Measurements from ENCODE around the gene PLD6.

PLD6 gene

GRCh38 chr17:17154556-17154955 is 51.6 kb downstream of the PLD6 start:
- no peak for DNase-seq (ENCODE audit: low read depth)

- no peak for DNase-seq (ENCODE audit: low read depth)
Observed at GRCh38 chr17:17153709-17154108, 52.4 kb downstream of the PLD6 start.

DNA sequence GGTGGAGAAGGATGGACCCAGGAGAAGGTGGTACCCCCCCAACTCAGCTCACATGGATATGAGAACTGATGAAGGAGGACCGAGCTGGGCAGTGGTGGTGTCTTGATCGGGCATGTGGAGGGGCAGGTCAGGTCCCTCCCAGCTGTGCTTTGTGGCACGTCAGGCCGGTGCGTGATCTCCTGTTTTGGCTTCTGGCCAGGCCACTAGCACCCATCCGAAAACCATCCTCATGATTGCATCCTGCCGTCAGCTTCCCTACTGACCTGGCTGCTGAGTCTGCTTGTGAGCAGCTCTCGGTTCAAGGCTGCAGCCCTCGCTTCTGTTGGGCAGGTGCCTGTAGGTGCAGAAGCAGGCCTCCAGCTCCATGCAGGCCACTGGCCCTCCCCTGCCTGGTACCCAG is 53.1 kb downstream of the PLD6 start:
- no peak for DNase-seq (ENCODE audit: low read depth)

GRCh38 chr17:17152385-17152784 is 53.7 kb downstream of the PLD6 start:
- DNase-seq (ENCODE audit: low read depth): no peak

DNA sequence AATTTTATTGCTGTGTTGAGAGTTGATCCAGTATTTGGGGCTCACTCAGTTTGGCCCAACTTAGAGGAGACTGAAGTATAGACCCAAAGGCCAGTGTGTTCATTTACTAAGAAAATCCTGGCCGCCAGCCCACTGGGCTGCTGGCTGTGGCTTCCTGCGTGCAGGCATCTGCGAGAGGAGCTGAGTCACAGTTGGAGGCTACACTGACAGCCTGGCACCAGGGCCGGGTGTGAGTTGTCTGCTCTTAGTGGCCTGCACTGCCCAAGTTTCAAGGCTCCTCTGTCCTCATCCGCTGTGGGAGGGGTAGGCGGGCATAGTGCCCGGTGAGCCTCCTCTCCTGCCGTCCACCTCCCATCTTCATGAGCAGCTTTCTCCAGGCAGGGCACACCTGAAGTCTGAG is 54.2 kb downstream of the PLD6 start:
- DNase-seq (ENCODE audit: low read depth): no peak

GRCh38 chr17:17151541-17151940 is 54.6 kb downstream of the PLD6 start:
- no peak for DNase-seq (ENCODE audit: low read depth)

DNA sequence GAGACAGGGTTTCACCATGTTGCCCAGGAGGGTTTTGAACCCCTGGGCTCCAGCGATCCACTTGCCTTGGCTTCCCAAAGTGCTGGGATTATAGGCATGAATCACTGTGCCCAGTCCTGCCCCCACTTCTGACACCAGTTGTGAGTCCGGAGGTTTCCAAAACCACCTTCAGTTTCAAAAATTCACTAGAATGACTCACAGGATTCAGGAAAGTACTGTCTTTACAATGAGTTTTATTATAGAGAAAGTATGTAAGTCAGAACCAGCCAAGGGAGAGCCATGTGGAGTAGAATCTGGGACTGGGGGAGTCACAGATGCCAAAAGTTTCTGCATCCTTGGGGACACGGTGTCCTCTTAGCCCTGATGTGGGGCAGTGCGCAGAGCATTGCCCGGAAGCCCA is 55.1 kb downstream of the PLD6 start:
- DNase-seq (ENCODE audit: low read depth): no peak
